ENCODE measurements around the gene WT1.

The WT1 gene

GRCh38 chr11:32438346-32438865, 3.1 kb upstream of the WT1 start:
- no peak for DNase-seq

GRCh38 chr11:32437495-32438345, 2.4 kb upstream of the WT1 start:
- no peak for DNase-seq

- DNase-seq: no peak
Observed at GRCh38 chr11:32436751-32437494, 1.6 kb upstream of the WT1 start.

- DNase-seq: no peak
Observed at GRCh38 chr11:32435942-32436750, 807 bp upstream of the WT1 start.

- DNase-seq: no peak
Observed at GRCh38 chr11:32435152-32435480, 223 bp downstream of the WT1 start.

GRCh38 chr11:32434356-32435151, 785 bp downstream of the WT1 start:
- DNase-seq: no peak

GRCh38 chr11:32433914-32434355, 1.4 kb downstream of the WT1 start:
- no peak for DNase-seq

- DNase-seq: no peak
Observed at GRCh38 chr11:32433101-32433913, 2.0 kb downstream of the WT1 start.

- no peak for DNase-seq
Observed at GRCh38 chr11:32432565-32432964, 2.8 kb downstream of the WT1 start.

- no peak for DNase-seq
Observed at GRCh38 chr11:32430568-32431381, 4.6 kb downstream of the WT1 start.

- DNase-seq: no peak
Observed at GRCh38 chr11:32429477-32429876, 5.9 kb downstream of the WT1 start.

GRCh38 chr11:32428665-32429303, 6.6 kb downstream of the WT1 start:
- no peak for DNase-seq

GRCh38 chr11:32427935-32428664, 7.2 kb downstream of the WT1 start:
- DNase-seq: no peak

GRCh38 chr11:32427616-32427934, 7.8 kb downstream of the WT1 start:
- DNase-seq: no peak

GRCh38 chr11:32426819-32427615, 8.3 kb downstream of the WT1 start:
- DNase-seq: no peak

GRCh38 chr11:32426192-32426591, 9.1 kb downstream of the WT1 start:
- DNase-seq: no peak

- no peak for DNase-seq
Observed at GRCh38 chr11:32425761-32426160, 9.6 kb downstream of the WT1 start.

- DNase-seq: no peak
Observed at GRCh38 chr11:32422545-32422944, 12.8 kb downstream of the WT1 start.

Measured in T-helper 1 cell (primary cell).